Epithelial cell of esophagus (primary cell): ENCODE data around the gene MCMBP.

ENCODE experiments used
- DNase-seq: peaks from one replicate; pipeline ENCODE4 v3.0.0; 2010; ENCODE audit warnings: low read depth
- H3K4me3 ChIP-seq: 2 replicates; pipeline ENCODE4 v1.5.1; 2011; ENCODE audit warnings: mild to moderate bottlenecking, low read length, control low read depth
- TF ChIP-seq, protein P1 (sequence below): IDR thresholded peaks from 2 replicates; pipeline ENCODE4 v1.5.1; 2011; ENCODE audit warnings: low read depth, mild to moderate bottlenecking, low read length, control low read depth, inconsistent platforms; ENCODE audit not compliant: insufficient read depth; ENCODE audit errors: missing control alignments

The MCMBP gene

DNA sequence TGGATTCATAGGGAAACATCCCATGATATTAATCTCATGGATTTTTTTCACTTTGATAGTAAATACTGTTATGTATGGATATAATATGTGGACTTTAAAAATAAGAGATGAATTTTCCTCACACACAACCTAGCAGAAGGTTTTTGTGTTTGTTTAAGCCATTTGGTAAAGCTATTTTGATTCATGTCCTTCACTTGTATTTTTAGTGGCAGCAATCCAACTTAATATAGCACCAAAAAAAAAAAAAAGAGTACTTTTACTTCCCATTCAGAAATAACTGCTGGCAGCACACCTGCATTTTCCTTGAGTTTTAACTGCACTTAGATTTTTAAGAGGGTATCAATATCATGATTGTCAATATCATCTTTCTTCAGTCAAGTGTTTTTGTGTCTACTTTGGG lies 60.0 kb downstream of the MCMBP start:
- H3K4me3 ChIP-seq, result no peak overlapping the region
- TF ChIP-seq, protein P1, sequence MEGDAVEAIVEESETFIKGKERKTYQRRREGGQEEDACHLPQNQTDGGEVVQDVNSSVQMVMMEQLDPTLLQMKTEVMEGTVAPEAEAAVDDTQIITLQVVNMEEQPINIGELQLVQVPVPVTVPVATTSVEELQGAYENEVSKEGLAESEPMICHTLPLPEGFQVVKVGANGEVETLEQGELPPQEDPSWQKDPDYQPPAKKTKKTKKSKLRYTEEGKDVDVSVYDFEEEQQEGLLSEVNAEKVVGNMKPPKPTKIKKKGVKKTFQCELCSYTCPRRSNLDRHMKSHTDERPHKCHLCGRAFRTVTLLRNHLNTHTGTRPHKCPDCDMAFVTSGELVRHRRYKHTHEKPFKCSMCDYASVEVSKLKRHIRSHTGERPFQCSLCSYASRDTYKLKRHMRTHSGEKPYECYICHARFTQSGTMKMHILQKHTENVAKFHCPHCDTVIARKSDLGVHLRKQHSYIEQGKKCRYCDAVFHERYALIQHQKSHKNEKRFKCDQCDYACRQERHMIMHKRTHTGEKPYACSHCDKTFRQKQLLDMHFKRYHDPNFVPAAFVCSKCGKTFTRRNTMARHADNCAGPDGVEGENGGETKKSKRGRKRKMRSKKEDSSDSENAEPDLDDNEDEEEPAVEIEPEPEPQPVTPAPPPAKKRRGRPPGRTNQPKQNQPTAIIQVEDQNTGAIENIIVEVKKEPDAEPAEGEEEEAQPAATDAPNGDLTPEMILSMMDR, result no peak
- DNase-seq, result no peak

DNA sequence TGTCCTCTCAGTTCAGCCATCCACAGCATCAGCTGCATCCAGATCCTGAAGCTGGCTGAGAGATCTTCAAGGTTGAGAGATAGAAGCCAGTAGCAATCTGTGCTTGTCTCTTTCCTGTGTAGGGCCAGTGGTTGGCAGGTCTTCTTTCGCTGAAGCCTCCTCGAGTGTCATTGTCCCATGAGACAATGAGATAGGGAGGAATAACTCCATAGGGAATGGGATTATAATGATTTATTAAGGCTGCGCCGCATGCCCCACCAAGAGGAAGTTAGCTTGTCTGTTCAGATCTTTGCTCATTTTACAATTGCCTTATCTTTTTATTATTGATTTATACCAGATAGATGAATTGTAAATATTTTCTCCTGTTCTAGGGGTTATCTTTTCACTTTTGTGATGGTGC lies 61.5 kb downstream of the MCMBP start:
- no peak for DNase-seq
- H3K4me3 ChIP-seq, result no peak overlapping the region
- TF ChIP-seq, protein P1, result no peak

DNA sequence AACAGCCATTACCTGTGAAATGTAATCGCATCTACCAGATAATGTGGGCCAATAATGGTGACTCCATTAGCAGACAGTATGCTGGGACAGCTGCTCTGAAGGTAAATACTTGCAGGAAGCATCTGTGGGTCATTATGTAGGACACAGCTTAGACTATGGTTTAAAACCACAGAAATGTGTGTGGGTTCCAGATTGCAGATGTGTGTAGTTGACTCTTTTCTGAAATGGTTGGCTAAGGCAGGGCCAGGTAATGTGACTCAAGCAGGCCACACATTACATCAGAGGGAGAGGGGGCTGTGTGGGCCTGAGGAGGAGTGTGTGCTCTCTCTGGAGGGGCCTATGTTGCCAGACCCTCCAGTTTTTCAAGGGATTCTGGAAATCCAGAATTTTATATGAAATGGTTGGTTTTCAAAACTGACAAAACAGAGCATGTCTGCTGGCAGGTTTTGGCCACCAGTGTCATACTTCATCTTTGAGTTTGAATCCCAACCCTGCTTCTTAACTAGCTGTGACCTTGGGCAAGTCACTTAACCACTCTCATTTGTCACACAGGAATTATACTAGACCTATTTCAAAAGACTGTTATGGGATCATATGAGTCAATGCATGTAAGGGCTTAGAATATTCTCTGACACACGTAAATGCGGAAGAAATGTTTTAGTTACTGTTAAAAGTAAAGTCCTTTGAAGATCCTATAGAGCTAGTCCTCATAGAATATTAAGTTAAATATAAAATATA lies 64.5 kb downstream of the MCMBP start:
- DNase-seq, result peak; percentile 25
- TF ChIP-seq, protein P1, result no peak
- no peak overlapping the region for H3K4me3 ChIP-seq

DNA sequence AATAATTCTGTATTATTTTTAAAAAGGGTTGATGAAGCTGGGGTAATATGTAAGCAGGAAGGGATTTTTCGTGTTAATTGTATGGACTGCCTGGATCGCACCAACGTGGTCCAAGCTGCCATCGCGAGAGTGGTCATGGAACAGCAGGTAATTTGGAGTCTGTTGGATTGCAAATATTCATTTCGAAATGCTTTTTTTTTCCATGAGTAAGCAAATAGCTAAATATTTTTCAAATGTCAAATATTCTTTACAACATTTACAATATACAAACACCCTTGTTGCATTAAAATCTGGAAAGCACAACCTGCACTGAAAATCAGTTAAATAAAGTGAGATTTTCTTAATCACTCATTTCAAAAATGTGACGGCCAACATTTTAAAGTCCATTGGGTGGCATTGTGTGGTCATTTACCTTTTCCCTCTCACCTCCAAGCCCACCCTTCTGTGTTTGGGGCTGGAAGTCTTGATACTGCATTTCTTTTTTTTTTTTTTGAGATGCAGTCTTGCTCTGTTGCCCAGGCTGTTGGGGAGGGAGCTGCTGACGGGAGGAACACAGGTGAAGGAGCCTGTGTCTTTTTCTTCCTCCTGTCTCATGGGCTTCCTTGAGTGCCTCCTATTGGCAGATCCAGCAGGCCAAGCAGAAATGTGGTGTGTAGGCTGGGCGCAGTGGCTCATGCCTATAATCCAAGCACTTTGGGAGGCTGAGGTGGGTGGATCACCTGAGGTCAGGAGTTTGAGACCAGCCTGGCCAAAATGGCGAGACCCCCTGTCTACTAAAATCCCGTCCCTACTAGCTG lies 66.1 kb downstream of the MCMBP start:
- TF ChIP-seq, protein P1, result no peak
- no peak overlapping the region for H3K4me3 ChIP-seq
- no peak for DNase-seq

DNA sequence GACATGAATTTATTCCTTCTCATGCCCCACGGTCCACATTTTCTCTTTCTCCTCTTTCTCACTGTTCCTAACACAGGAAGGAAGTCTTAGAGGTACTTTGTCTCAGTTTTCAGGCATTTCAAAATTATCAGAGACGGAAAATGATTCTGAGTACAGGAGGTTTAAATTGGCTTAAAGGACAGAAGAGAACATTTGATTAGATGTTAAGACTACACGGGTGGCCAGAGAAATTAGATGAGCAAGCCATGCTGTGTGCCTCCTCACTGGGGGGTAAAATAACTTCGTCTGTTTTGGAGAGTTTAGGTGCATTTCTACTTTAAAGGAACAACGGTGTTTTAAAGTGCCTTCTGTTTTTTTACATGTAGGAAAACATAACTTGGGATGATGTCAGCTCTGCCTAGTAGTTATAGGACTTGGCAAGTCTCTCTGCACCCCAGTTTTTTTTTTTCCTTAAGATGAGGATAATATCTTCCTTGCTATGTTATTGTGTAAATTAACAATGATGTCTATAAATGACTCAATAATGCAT lies 66.9 kb downstream of the MCMBP start:
- TF ChIP-seq, protein P1, result no peak
- no peak for DNase-seq
- no peak overlapping the region for H3K4me3 ChIP-seq

DNA sequence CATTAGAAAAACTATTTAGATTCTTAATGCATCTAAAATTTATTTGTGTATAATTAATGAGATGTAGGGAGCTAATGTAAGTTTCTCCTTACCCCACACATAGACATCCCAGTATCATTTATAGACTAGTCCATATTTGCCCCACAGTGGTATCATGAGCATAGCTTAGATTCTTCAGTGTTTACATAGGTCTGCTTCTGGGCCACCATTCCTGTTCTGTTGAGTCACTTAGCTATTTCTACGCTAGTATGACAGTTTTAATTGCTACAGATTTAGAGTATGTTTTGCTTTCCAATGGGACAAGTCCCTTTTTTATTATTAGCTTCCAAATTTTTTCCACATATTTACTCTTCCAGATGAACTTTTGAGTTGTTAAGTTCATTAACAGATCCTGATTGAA lies 69.4 kb downstream of the MCMBP start:
- peak; percentile 63 for DNase-seq
- no peak overlapping the region for H3K4me3 ChIP-seq
- TF ChIP-seq, protein P1, result no peak
